GM12878 (cell line): Measurements from ENCODE around the gene LAMA2. TPM values are rescaled to one million over a fixed set of nuclear protein-coding genes. Genes with fewer than 3 reads are reported as not detected.

Source experiments
- ATAC-seq: fragments of 200-7000 bp; cut with Tn5 transposase; 3 replicates; pipeline ENCODE4 v1.9.1; 2020; ENCODE audit warnings: mild to moderate bottlenecking, moderate library complexity
- BruUV-seq: library from RNA; stranded (reverse); fragments of 400-500 nt; replicated peaks from 2 replicates; lab custom pipeline; 2021; lab: Mats Ljungman, UMichigan
- CTCF ChIA-PET: fragments of 300-600 bp; sonication (Branson Sonifier 250); formaldehyde crosslinking; extraction: SDS; loops from one replicate; lab custom pipeline; 2021; ENCODE audit warnings: inconsistent platforms; lab: Yijun Ruan, JAX
- POLR2A ChIA-PET: fragments of 350-600 bp; formaldehyde crosslinking; extraction: SDS; loops from one replicate; lab custom pipeline; 2021; ENCODE audit warnings: inconsistent platforms; lab: Charles Lee
- RAD21 ChIA-PET: fragments of 300-600 bp; sonication (Branson Sonifier 250); formaldehyde crosslinking; loops from one replicate; lab custom pipeline; 2023; ENCODE audit warnings: antibody characterized with exemption; ENCODE audit not compliant: unreplicated experiment; lab: Charles Lee
- SMC1A ChIA-PET: fragments of 300-600 bp; sonication (Branson Sonifier 250); formaldehyde crosslinking; loops from one replicate; lab custom pipeline; 2023; ENCODE audit not compliant: unreplicated experiment, uncharacterized antibody; lab: Charles Lee
- DNase-seq: peaks from one replicate; pipeline ENCODE4 v3.0.0-alpha.2; 2011; ENCODE audit warnings: low read depth, low spot score
- FAIRE-seq: peaks from 3 replicates; lab custom pipeline; 2011; peaks lifted over from hg19 to GRCh38; lab: Jason Lieb, UNC
- H2AFZ ChIP-seq: 2 replicates; pipeline ENCODE4 v1.6.0; 2011; ENCODE audit warnings: low read depth, low read length, control low read depth; ENCODE audit not compliant: control insufficient read depth
- H3K27ac ChIP-seq: 2 replicates; pipeline ENCODE4 v1.5.1; 2011; ENCODE audit warnings: control low read depth; ENCODE audit not compliant: control insufficient read depth, insufficient read depth
- H3K27me3 ChIP-seq, 2 experiments: replicated peaks in 1 of 2; 2 replicates each; pipeline versions ENCODE4 v1.6.0 to v1.6.1; 2011; ENCODE audit warnings: low read length in 1 of 2; ENCODE audit not compliant: control insufficient read depth in 2 of 2, insufficient read depth in 2 of 2
- H3K36me3 ChIP-seq, 2 experiments: 2 replicates each; pipeline ENCODE4 v1.5.1; 2011; ENCODE audit warnings: low read length in 1 of 2; ENCODE audit not compliant: control insufficient read depth in 2 of 2, insufficient read depth in 2 of 2
- H3K4me1 ChIP-seq: 2 replicates; pipeline ENCODE4 v1.6.1; 2011; ENCODE audit warnings: mild to moderate bottlenecking, low read length, moderate library complexity, mixed read lengths; ENCODE audit not compliant: control insufficient read depth, insufficient read depth
- H3K4me2 ChIP-seq: 2 replicates; pipeline ENCODE4 v1.6.0; 2011; ENCODE audit warnings: control low read depth; ENCODE audit not compliant: control insufficient read depth, insufficient read depth
- H3K4me3 ChIP-seq: fragments of 200-600 bp; sonication (generic); 2 replicates; pipeline ENCODE4 v1.5.1; 2016
- H3K79me2 ChIP-seq: 2 replicates; pipeline ENCODE4 v1.6.0; 2011; ENCODE audit warnings: low read length; ENCODE audit not compliant: control insufficient read depth, insufficient read depth
- H3K9ac ChIP-seq: 2 replicates; pipeline ENCODE4 v1.8.0; 2011; ENCODE audit warnings: low read length, control low read depth, mixed read lengths; ENCODE audit not compliant: control insufficient read depth, insufficient read depth
- H3K9me3 ChIP-seq: replicated peaks from 3 replicates; pipeline ENCODE4 v1.5.1; 2011; ENCODE audit warnings: mild to moderate bottlenecking, low read length; ENCODE audit not compliant: control insufficient read depth, insufficient read depth
- H4K20me1 ChIP-seq: 2 replicates; pipeline ENCODE4 v1.6.0; 2011; ENCODE audit not compliant: control insufficient read depth, insufficient read depth
- GABPA ChIP-seq: IDR thresholded peaks from 2 replicates; pipeline ENCODE4 v1.6.1; 2014; ENCODE audit warnings: antibody characterized with exemption, low read depth, mild to moderate bottlenecking, inconsistent platforms
- KDM1A ChIP-seq: fragments of 200-600 bp; sonication (generic); IDR thresholded peaks from 2 replicates; pipeline ENCODE4 v1.6.1; 2016; ENCODE audit warnings: borderline replicate concordance
- MEF2B ChIP-seq: fragments of 450-650 bp; IDR thresholded peaks from 2 replicates; pipeline ENCODE4 v1.6.1; 2018; ENCODE audit warnings: mild to moderate bottlenecking, moderate library complexity; ENCODE audit not compliant: partially characterized antibody, poor library complexity, severe bottlenecking
- MTA2 ChIP-seq: fragments of 450-650 bp; IDR thresholded peaks from 2 replicates; pipeline ENCODE4 v1.6.1; 2016; ENCODE audit warnings: low read depth, mild to moderate bottlenecking, moderate library complexity
- NFYB ChIP-seq: IDR thresholded peaks from 2 replicates; pipeline ENCODE4 v1.6.1; 2011; ENCODE audit warnings: low read depth, mild to moderate bottlenecking, low read length, improper control_type of control experiment, moderate library complexity; ENCODE audit not compliant: insufficient read depth
- PAX8 ChIP-seq: fragments of 450-650 bp; IDR thresholded peaks from 2 replicates; pipeline ENCODE4 v1.6.1; 2017; ENCODE audit warnings: mild to moderate bottlenecking, moderate library complexity
- POLR2A ChIP-seq: IDR thresholded peaks from 2 replicates; pipeline ENCODE4 v1.6.1; 2011; ENCODE audit warnings: low read depth, mild to moderate bottlenecking, low read length
- RAD21 ChIP-seq: IDR thresholded peaks from 2 replicates; pipeline ENCODE4 v1.6.1; 2011; ENCODE audit warnings: mild to moderate bottlenecking, low read depth, low read length, moderate library complexity; ENCODE audit not compliant: insufficient read depth
- RFX5 ChIP-seq: IDR thresholded peaks from 2 replicates; pipeline ENCODE4 v1.6.1; 2011; ENCODE audit warnings: low read depth, low read length, improper control_type of control experiment
- SMAD1 ChIP-seq: fragments of 450-650 bp; IDR thresholded peaks from 2 replicates; pipeline ENCODE4 v1.6.1; 2018; ENCODE audit warnings: mild to moderate bottlenecking, low read depth; ENCODE audit not compliant: partially characterized antibody
- SMAD5 ChIP-seq: IDR thresholded peaks from 2 replicates; pipeline ENCODE4 v1.6.1; 2016; ENCODE audit warnings: antibody characterized with exemption, low read depth
- SREBF1 ChIP-seq: IDR thresholded peaks from 2 replicates; pipeline ENCODE4 v1.6.1; 2012; ENCODE audit warnings: mild to moderate bottlenecking, low read length
- SRF ChIP-seq, 2 experiments: IDR thresholded peaks; 2 replicates each; pipeline ENCODE4 v1.6.1; 2011; ENCODE audit warnings: low read depth in 2 of 2, low read length in 2 of 2, mild to moderate bottlenecking in 1 of 2, moderate library complexity in 1 of 2
- SUZ12 ChIP-seq: fragments of 200-600 bp; sonication (generic); IDR thresholded peaks from one replicate; pipeline ENCODE4 v1.6.1; 2018; ENCODE audit warnings: antibody characterized with exemption, mild to moderate bottlenecking; ENCODE audit not compliant: unreplicated experiment
- TCF7 ChIP-seq: IDR thresholded peaks from 2 replicates; pipeline ENCODE4 v1.6.1; 2014; ENCODE audit warnings: antibody characterized with exemption, borderline replicate concordance
- ZNF217 ChIP-seq: fragments of 450-650 bp; IDR thresholded peaks from 2 replicates; pipeline ENCODE4 v1.6.1; 2017; ENCODE audit warnings: antibody characterized with exemption, mild to moderate bottlenecking
- ZNF384 ChIP-seq: IDR thresholded peaks from 2 replicates; pipeline ENCODE4 v1.6.1; 2012; ENCODE audit warnings: low read depth, mild to moderate bottlenecking, low read length, improper control_type of control experiment, borderline replicate concordance
- ZZZ3 ChIP-seq: IDR thresholded peaks from 2 replicates; pipeline ENCODE4 v1.6.1; 2011; ENCODE audit warnings: low read depth; ENCODE audit not compliant: control insufficient read depth, insufficient read length
- WGBS: methylation state at CpG from one replicate; pipeline ENCODE4 v1.1.6; 2016; ENCODE audit warnings: low lambda C conversion rate; ENCODE audit not compliant: insufficient replicate concordance, insufficient coverage; ENCODE audit errors: missing lambda C conversion rate; 5-methylcytosine and 5-hydroxymethylcytosine counted together
- in situ Hi-C: fragments of 300-500 bp; cut with MboI; formaldehyde crosslinking; loops from 9 replicates; pipeline ENCODE4 v1.14.3; 2018; ENCODE audit warnings: mixed read lengths
- intact Hi-C: fragments of 100-400 bp; cut with micrococcal nuclease; formaldehyde crosslinking; loops from one replicate; pipeline ENCODE4 v1.14.2; 2022; ENCODE audit not compliant: unreplicated experiment
- polyA plus RNA-seq, 11 experiments: library from polyadenylated mRNA; depleted of rRNA in 4 of 11; unstranded in 6 of 11; stranded (reverse) in 5 of 11; fragments of >200 nt; fragmentation: Nextera tagmentation in 4 of 11; fragmentation: Illumina TruSeq in 1 of 11; extraction: Ambion mirVana in 4 of 11; extraction: Trizol in 1 of 11; gene quantifications; 1 replicate in 1 of 11; 2 replicates in 10 of 11; pipeline versions ENCODE4 v1.2.1 to v1.2.3, GENCODE V29; 2011 to 2016; ENCODE audit warnings: inconsistent platforms in 2 of 11, missing spikeins in 2 of 11, low read depth in 1 of 11
- total RNA-seq, 4 experiments: library from RNA; depleted of rRNA in 3 of 4; stranded (reverse); fragments of >200 nt in 3 of 4; fragmentation: Illumina TruSeq in 1 of 4; extraction: Trizol in 1 of 4; gene quantifications; 2 replicates each; pipeline versions ENCODE4 v1.2.1 to v1.2.3, GENCODE V29; 2013 to 2021
- TF ChIP-seq, protein P1 (sequence below): IDR thresholded peaks from 2 replicates; pipeline ENCODE4 v1.6.1; 2012; ENCODE audit warnings: improper control_type of control experiment, low read depth, low read length; ENCODE audit not compliant: insufficient replicate concordance
- TF ChIP-seq, protein P2 (sequence below): IDR thresholded peaks from 2 replicates; pipeline ENCODE4 v1.6.1; 2011; ENCODE audit warnings: borderline replicate concordance, low read depth, mild to moderate bottlenecking, moderate library complexity, mixed read lengths, low read length; ENCODE audit not compliant: insufficient read depth; ENCODE audit errors: extremely low read length

Gene LAMA2
- total and polyA plus RNA-seq, 10 of the 15 experiments (the other 5 are each of a cell fraction or from before 2014, with no cell fraction given), result 0.04 to 2.0 (median 0.37) TPM; not detected in 1

DNA sequence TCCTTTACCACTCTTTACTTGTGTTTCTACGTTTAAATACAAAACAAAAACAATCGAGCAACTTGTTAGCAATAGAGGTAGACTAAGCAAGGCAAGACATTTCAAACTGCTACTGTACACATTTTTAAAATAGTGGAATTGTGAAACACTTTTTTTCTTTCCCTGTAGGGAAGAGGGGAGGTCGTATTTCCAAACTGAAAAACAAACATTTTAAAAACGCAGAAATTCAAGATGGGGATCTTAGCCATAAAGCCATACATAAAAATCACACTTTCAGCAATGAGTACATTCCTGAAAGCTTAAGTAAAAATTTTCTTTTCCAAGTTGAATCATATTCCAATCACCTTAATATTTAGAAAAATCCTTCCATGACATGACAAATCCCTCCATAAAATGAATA lies 267.6 kb downstream of the LAMA2 start:
- H3K27me3 ChIP-seq, result no peaks in the 10 kb centered on the region
- intact Hi-C loops (no loop called here), in situ Hi-C loops (no loop called here)
- H3K4me2 ChIP-seq, result no peak overlapping the region
- FAIRE-seq (no peak), ATAC-seq (no peak), DNase-seq (no peak)
- H3K9me3 ChIP-seq, result no peaks in the 10 kb centered on the region
- H3K4me1 ChIP-seq, result no peaks in the 10 kb centered on the region
- ChIA-PET CTCF (no interaction called here), SMC1A (no interaction called here), RAD21 (no interaction called here), POLR2A (no interaction called here)
- WGBS, result 23% methylated on average over 4 of the region's 4 CpGs
- H3K36me3 ChIP-seq, result no peaks in the 10 kb centered on the region
- BruUV-seq, result no TSS peak
- H4K20me1 ChIP-seq, result no peaks in the 10 kb centered on the region
- H2AFZ ChIP-seq, result no peak overlapping the region
- H3K4me3 ChIP-seq, result no peak overlapping the region
- TF ChIP-seq GABPA (no peak), POLR2A (no peak), TCF7 (no peak), ZZZ3 (no peak), SREBF1 (no peak), NFYB (no peak), MEF2B (no peak), ZNF384 (no peak), SMAD5 (no peak), PAX8 (no peak), ZNF217 (no peak), SRF (IDR thresholded peaks at IDR 0.05; ENCODE audit: low read depth in 2 of 2, low read length in 2 of 2) (no peak), KDM1A (no peak), SMAD1 (no peak), RAD21 (no peak), SUZ12 (no peak), MTA2 (no peak), RFX5 (no peak)
- TF ChIP-seq, protein P1, sequence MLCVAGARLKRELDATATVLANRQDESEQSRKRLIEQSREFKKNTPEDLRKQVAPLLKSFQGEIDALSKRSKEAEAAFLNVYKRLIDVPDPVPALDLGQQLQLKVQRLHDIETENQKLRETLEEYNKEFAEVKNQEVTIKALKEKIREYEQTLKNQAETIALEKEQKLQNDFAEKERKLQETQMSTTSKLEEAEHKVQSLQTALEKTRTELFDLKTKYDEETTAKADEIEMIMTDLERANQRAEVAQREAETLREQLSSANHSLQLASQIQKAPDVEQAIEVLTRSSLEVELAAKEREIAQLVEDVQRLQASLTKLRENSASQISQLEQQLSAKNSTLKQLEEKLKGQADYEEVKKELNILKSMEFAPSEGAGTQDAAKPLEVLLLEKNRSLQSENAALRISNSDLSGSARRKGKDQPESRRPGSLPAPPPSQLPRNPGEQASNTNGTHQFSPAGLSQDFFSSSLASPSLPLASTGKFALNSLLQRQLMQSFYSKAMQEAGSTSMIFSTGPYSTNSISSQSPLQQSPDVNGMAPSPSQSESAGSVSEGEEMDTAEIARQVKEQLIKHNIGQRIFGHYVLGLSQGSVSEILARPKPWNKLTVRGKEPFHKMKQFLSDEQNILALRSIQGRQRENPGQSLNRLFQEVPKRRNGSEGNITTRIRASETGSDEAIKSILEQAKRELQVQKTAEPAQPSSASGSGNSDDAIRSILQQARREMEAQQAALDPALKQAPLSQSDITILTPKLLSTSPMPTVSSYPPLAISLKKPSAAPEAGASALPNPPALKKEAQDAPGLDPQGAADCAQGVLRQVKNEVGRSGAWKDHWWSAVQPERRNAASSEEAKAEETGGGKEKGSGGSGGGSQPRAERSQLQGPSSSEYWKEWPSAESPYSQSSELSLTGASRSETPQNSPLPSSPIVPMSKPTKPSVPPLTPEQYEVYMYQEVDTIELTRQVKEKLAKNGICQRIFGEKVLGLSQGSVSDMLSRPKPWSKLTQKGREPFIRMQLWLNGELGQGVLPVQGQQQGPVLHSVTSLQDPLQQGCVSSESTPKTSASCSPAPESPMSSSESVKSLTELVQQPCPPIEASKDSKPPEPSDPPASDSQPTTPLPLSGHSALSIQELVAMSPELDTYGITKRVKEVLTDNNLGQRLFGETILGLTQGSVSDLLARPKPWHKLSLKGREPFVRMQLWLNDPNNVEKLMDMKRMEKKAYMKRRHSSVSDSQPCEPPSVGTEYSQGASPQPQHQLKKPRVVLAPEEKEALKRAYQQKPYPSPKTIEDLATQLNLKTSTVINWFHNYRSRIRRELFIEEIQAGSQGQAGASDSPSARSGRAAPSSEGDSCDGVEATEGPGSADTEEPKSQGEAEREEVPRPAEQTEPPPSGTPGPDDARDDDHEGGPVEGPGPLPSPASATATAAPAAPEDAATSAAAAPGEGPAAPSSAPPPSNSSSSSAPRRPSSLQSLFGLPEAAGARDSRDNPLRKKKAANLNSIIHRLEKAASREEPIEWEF, result no peak
- TF ChIP-seq, protein P2, sequence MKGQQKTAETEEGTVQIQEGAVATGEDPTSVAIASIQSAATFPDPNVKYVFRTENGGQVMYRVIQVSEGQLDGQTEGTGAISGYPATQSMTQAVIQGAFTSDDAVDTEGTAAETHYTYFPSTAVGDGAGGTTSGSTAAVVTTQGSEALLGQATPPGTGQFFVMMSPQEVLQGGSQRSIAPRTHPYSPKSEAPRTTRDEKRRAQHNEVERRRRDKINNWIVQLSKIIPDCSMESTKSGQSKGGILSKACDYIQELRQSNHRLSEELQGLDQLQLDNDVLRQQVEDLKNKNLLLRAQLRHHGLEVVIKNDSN, result no peak
- no peak overlapping the region for H3K27ac ChIP-seq
- no peaks in the 10 kb centered on the region for H3K79me2 ChIP-seq
- H3K9ac ChIP-seq, result no peak overlapping the region
